ENCODE measurements around the gene SLAMF9.

DNA sequence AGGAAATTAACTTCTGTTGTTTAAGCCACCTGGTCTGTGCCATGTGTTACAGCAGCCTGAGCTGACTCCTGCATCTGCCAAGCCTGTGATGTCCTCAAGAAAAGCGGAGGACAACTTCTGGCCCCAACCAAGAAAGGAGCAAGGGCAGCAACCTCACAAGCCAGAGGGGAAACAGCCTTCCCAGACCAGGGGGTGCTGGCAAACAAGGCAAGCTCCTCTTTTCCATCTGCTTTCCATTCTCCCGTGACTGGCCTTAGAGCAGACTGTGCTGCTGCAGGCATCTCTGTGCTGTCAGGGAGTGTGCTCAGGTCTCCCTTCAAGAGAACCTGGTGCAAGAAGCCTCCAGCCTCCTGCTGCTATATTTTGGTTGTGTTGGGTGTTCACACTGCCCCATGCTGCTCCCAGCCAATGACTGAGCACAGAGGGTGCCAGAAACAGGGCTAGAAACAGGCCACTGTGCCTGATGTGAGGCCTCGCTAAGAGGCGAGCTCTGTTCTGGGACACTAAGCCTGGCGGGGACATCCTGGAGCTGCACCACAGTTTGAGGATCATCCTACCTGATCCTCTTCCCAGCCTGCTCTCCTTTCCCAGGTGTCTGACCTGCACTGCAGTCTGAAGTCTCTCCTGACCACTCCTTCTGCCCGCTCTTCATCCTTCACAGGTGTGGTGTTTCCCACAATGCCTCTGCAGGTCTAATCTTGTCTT lies 27.5 kb upstream of the SLAMF9 start:
- TF ChIP-seq, protein P1, sequence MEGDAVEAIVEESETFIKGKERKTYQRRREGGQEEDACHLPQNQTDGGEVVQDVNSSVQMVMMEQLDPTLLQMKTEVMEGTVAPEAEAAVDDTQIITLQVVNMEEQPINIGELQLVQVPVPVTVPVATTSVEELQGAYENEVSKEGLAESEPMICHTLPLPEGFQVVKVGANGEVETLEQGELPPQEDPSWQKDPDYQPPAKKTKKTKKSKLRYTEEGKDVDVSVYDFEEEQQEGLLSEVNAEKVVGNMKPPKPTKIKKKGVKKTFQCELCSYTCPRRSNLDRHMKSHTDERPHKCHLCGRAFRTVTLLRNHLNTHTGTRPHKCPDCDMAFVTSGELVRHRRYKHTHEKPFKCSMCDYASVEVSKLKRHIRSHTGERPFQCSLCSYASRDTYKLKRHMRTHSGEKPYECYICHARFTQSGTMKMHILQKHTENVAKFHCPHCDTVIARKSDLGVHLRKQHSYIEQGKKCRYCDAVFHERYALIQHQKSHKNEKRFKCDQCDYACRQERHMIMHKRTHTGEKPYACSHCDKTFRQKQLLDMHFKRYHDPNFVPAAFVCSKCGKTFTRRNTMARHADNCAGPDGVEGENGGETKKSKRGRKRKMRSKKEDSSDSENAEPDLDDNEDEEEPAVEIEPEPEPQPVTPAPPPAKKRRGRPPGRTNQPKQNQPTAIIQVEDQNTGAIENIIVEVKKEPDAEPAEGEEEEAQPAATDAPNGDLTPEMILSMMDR (IDR thresholded peaks at IDR 0.05 in 2 of 3, conservative IDR thresholded peaks at IDR 0.05 in 1 of 3; ENCODE audit: borderline replicate concordance in 1 of 3, insufficient read depth in 1 of 3, low read depth in 2 of 3, low read length in 2 of 3) = no peak
- TF ChIP-seq, protein P2, sequence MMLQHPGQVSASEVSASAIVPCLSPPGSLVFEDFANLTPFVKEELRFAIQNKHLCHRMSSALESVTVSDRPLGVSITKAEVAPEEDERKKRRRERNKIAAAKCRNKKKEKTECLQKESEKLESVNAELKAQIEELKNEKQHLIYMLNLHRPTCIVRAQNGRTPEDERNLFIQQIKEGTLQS (IDR thresholded peaks at IDR 0.05) = no peak
- TF ChIP-seq EZH2 (IDR thresholded peaks at IDR 0.05) (no peak), YY1 (IDR thresholded peaks at IDR 0.05; ENCODE audit: extremely low read depth, insufficient replicate concordance, low read depth, low read length) (no peak), FOSL1 (IDR thresholded peaks at IDR 0.05; ENCODE audit: low read depth) (no peak), ZNF274 (IDR thresholded peaks at IDR 0.05; ENCODE audit: low read depth, low read length) (no peak), SIN3A (IDR thresholded peaks at IDR 0.05; ENCODE audit: low read depth) (no peak), EZH2phosphoT487 (IDR thresholded peaks at IDR 0.05; ENCODE audit: borderline replicate concordance) (no peak), POLR2A (IDR thresholded peaks at IDR 0.05; ENCODE audit: borderline replicate concordance, extremely low read depth, insufficient read depth, insufficient read length) (no peak), POLR2AphosphoS5 (IDR thresholded peaks at IDR 0.05; ENCODE audit: low read depth, low read length) (no peak), TCF7L2 (IDR thresholded peaks at IDR 0.05; ENCODE audit: borderline replicate concordance, extremely low read depth, insufficient read depth, insufficient read length) (no peak)
- TF ChIP-seq, protein P3, sequence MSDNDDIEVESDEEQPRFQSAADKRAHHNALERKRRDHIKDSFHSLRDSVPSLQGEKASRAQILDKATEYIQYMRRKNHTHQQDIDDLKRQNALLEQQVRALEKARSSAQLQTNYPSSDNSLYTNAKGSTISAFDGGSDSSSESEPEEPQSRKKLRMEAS (IDR thresholded peaks at IDR 0.05) = no peak
- TF ChIP-seq, protein P4, sequence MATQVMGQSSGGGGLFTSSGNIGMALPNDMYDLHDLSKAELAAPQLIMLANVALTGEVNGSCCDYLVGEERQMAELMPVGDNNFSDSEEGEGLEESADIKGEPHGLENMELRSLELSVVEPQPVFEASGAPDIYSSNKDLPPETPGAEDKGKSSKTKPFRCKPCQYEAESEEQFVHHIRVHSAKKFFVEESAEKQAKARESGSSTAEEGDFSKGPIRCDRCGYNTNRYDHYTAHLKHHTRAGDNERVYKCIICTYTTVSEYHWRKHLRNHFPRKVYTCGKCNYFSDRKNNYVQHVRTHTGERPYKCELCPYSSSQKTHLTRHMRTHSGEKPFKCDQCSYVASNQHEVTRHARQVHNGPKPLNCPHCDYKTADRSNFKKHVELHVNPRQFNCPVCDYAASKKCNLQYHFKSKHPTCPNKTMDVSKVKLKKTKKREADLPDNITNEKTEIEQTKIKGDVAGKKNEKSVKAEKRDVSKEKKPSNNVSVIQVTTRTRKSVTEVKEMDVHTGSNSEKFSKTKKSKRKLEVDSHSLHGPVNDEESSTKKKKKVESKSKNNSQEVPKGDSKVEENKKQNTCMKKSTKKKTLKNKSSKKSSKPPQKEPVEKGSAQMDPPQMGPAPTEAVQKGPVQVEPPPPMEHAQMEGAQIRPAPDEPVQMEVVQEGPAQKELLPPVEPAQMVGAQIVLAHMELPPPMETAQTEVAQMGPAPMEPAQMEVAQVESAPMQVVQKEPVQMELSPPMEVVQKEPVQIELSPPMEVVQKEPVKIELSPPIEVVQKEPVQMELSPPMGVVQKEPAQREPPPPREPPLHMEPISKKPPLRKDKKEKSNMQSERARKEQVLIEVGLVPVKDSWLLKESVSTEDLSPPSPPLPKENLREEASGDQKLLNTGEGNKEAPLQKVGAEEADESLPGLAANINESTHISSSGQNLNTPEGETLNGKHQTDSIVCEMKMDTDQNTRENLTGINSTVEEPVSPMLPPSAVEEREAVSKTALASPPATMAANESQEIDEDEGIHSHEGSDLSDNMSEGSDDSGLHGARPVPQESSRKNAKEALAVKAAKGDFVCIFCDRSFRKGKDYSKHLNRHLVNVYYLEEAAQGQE (IDR thresholded peaks at IDR 0.05; ENCODE audit: low read depth) = no peak
